ENCODE data around the gene LYZL1.
"Not testable (repeated sequence)": the region's sequence is repeated elsewhere in the genome, so short reads cannot be mapped to it uniquely, and the experiment has no call there.

The LYZL1 gene

GRCh38 chr10:29263506-29263905 is 25.4 kb upstream of the LYZL1 start:
- DNase-seq (ENCODE audit: low spot score), result no peak

- no peak for DNase-seq (ENCODE audit: low spot score)
Observed at GRCh38 chr10:29265210-29265768, 23.6 kb upstream of the LYZL1 start.

- DNase-seq (ENCODE audit: low spot score), result peak; percentile 20
Observed at GRCh38 chr10:29266641-29267040, 22.2 kb upstream of the LYZL1 start.

GRCh38 chr10:29268011-29268410 is 20.9 kb upstream of the LYZL1 start:
- DNase-seq (ENCODE audit: low spot score), result no peak

GRCh38 chr10:29269486-29269885 is 19.4 kb upstream of the LYZL1 start:
- no peak for DNase-seq (ENCODE audit: low spot score)

- no peak for DNase-seq (ENCODE audit: low spot score)
Observed at GRCh38 chr10:29270883-29271282, 18.0 kb upstream of the LYZL1 start.

GRCh38 chr10:29271877-29272276 is 17.0 kb upstream of the LYZL1 start:
- DNase-seq (ENCODE audit: low spot score), result no peak

GRCh38 chr10:29273478-29273877 is 15.4 kb upstream of the LYZL1 start:
- DNase-seq (ENCODE audit: low spot score), result no peak

- no peak for DNase-seq (ENCODE audit: low spot score)
Observed at GRCh38 chr10:29276251-29276850, 12.5 kb upstream of the LYZL1 start.

GRCh38 chr10:29277296-29277695 is 11.6 kb upstream of the LYZL1 start:
- DNase-seq (ENCODE audit: low spot score), result no peak

- no peak for DNase-seq (ENCODE audit: low spot score)
Observed at GRCh38 chr10:29279779-29280487, 8.9 kb upstream of the LYZL1 start.

- DNase-seq (ENCODE audit: low spot score), result no peak
Observed at GRCh38 chr10:29280488-29280840, 8.4 kb upstream of the LYZL1 start.

- no peak for DNase-seq (ENCODE audit: low spot score)
Observed at GRCh38 chr10:29285624-29286051, 3.2 kb upstream of the LYZL1 start.

GRCh38 chr10:29287635-29288034 is 1.2 kb upstream of the LYZL1 start:
- no peak for DNase-seq (ENCODE audit: low spot score)

- DNase-seq (ENCODE audit: low spot score), result not testable (repeated sequence)
Observed at GRCh38 chr10:29291561-29291960, 2.7 kb downstream of the LYZL1 start.

GRCh38 chr10:29292406-29292805 is 3.5 kb downstream of the LYZL1 start:
- DNase-seq (ENCODE audit: low spot score), result not testable (repeated sequence)

GRCh38 chr10:29295813-29296212 is 6.9 kb downstream of the LYZL1 start:
- no peak for DNase-seq (ENCODE audit: low spot score)

GRCh38 chr10:29297678-29298077 is 8.8 kb downstream of the LYZL1 start:
- no peak for DNase-seq (ENCODE audit: low spot score)

GRCh38 chr10:29301359-29301910 is 12.6 kb downstream of the LYZL1 start:
- DNase-seq (ENCODE audit: low spot score), result no peak

GRCh38 chr10:29302499-29302898 is 13.6 kb downstream of the LYZL1 start:
- DNase-seq (ENCODE audit: low spot score), result no peak

GRCh38 chr10:29304264-29304994 is 15.6 kb downstream of the LYZL1 start:
- DNase-seq (ENCODE audit: low spot score), result peak; percentile 98

GRCh38 chr10:29304995-29305335 is 16.1 kb downstream of the LYZL1 start:
- DNase-seq (ENCODE audit: low spot score), result no peak

- no peak for DNase-seq (ENCODE audit: low spot score)
Observed at GRCh38 chr10:29306688-29307087, 17.8 kb downstream of the LYZL1 start.
